Erythroblast (primary cell): ENCODE data around the gene FRK.

Experiments
- GATA1 ChIP-seq: IDR thresholded peaks from 2 replicates; pipeline ENCODE4 v1.6.1; 2011; ENCODE audit warnings: low read depth, mild to moderate bottlenecking, control low read depth, low read length, moderate library complexity
- POLR2A ChIP-seq: IDR thresholded peaks from 2 replicates; pipeline ENCODE4 v1.6.1; 2011; ENCODE audit warnings: mild to moderate bottlenecking, low read length

DNA sequence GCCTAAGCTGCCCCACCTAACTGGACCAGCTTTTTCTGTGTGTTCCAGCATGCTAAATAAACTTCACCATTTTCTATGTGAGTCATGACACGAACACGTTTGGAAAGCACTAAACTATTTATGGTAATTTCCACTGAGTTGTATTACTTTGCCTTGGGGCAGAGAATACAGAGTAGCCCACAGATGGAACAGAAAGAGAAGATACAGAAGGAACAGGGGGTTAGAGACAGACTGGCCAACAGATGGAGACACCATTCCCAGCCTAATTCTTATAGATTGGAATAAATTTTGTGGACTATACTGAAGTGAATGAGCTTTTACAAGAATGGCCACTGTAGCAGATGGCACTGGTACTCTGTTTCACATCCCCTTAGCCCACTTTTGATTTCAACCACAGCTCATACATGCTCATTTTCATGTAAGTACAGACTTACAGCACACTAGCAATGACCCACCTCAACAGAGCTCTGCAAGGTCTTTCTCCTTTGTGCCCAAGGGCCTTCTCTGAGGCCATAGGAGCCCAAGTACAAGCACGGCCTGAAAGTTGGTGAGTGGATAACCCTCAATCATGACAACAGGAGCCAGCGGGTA lies 26.8 kb upstream of the FRK start:
- TF ChIP-seq POLR2A (no peak), GATA1 (no peak)
